GM18868 (cell line): ENCODE data around the gene FAM177B.
"Not testable (repeated sequence)": the region's sequence is repeated elsewhere in the genome, so short reads cannot be mapped to it uniquely, and the experiment has no call there.

Experiments
- ATAC-seq: cut with Tn5 transposase; IDR thresholded peaks from one replicate; pipeline ENCODE4 v1.9.1; 2021; ENCODE audit warnings: mild to moderate bottlenecking, moderate library complexity; ENCODE audit not compliant: unreplicated experiment

The FAM177B gene

GRCh38 chr1:222739465-222739864 is 2.5 kb downstream of the FAM177B start:
- no peak for ATAC-seq

GRCh38 chr1:222739929-222740328 is 2.9 kb downstream of the FAM177B start:
- ATAC-seq, result no peak

GRCh38 chr1:222741630-222742457 is 4.8 kb downstream of the FAM177B start:
- not testable (repeated sequence) for ATAC-seq

- no peak for ATAC-seq
These were observed 12.9 kb downstream of the FAM177B start for GRCh38 chr1:222749927-222750326.

GRCh38 chr1:222750651-222751050 is 13.6 kb downstream of the FAM177B start:
- ATAC-seq, result peak; percentile 90

GRCh38 chr1:222751255-222751654 is 14.3 kb downstream of the FAM177B start:
- ATAC-seq, result no peak

GRCh38 chr1:222754366-222755139 is 17.6 kb downstream of the FAM177B start:
- no peak for ATAC-seq

GRCh38 chr1:222757646-222758268 is 20.8 kb downstream of the FAM177B start:
- no peak for ATAC-seq

GRCh38 chr1:222759451-222760035 is 22.5 kb downstream of the FAM177B start:
- ATAC-seq, result no peak

- ATAC-seq, result no peak
These were observed 24.1 kb downstream of the FAM177B start for GRCh38 chr1:222761083-222761482.

GRCh38 chr1:222762178-222762577 is 25.2 kb downstream of the FAM177B start:
- ATAC-seq, result not testable (repeated sequence)

- no peak for ATAC-seq
These were observed 30.2 kb downstream of the FAM177B start for GRCh38 chr1:222767152-222767571.

GRCh38 chr1:222768592-222768991 is 31.6 kb downstream of the FAM177B start:
- ATAC-seq, result no peak

GRCh38 chr1:222769181-222769580 is 32.2 kb downstream of the FAM177B start:
- ATAC-seq, result no peak

- no peak for ATAC-seq
These were observed 33.1 kb downstream of the FAM177B start for GRCh38 chr1:222769971-222770620.

GRCh38 chr1:222772996-222773379 is 36.0 kb downstream of the FAM177B start:
- peak; percentile 89 for ATAC-seq

GRCh38 chr1:222777463-222777862 is 40.5 kb downstream of the FAM177B start:
- ATAC-seq, result no peak

GRCh38 chr1:222777977-222778376 is 41.0 kb downstream of the FAM177B start:
- no peak for ATAC-seq

- ATAC-seq, result peak; percentile 49
These were observed 44.2 kb downstream of the FAM177B start for GRCh38 chr1:222781251-222781650.

GRCh38 chr1:222783051-222783450 is 46.0 kb downstream of the FAM177B start:
- no peak for ATAC-seq

GRCh38 chr1:222784371-222784770 is 47.4 kb downstream of the FAM177B start:
- ATAC-seq, result no peak
